SKM-1 (cell line): ENCODE measurements around the gene KRT13.

Source experiments
- DNase-seq: peaks from one replicate; lab custom pipeline; 2025; ENCODE audit not compliant: unreplicated experiment; lab: John Stamatoyannopoulos, UW

KRT13 gene

GRCh38 chr17:41537990-41538389 is 32.6 kb upstream of the KRT13 start:
- no peak for DNase-seq

DNA sequence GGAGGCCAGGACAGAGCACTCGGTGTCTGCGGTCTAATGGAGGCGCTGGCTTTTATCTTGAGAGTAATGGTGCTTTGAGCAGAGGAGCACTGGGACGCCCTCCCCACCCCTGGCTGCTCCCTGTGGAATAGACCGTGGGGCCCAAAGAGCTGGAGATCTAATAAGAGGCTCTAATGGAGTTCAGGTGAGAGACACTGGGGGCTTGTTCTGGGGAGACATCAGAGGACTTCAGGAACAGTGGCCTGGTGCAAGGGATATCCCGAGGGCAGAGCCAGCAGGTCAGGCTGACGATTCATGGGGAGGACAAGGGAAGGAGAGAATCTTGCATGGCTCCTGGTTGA is 32.2 kb upstream of the KRT13 start:
- no peak for DNase-seq

DNA sequence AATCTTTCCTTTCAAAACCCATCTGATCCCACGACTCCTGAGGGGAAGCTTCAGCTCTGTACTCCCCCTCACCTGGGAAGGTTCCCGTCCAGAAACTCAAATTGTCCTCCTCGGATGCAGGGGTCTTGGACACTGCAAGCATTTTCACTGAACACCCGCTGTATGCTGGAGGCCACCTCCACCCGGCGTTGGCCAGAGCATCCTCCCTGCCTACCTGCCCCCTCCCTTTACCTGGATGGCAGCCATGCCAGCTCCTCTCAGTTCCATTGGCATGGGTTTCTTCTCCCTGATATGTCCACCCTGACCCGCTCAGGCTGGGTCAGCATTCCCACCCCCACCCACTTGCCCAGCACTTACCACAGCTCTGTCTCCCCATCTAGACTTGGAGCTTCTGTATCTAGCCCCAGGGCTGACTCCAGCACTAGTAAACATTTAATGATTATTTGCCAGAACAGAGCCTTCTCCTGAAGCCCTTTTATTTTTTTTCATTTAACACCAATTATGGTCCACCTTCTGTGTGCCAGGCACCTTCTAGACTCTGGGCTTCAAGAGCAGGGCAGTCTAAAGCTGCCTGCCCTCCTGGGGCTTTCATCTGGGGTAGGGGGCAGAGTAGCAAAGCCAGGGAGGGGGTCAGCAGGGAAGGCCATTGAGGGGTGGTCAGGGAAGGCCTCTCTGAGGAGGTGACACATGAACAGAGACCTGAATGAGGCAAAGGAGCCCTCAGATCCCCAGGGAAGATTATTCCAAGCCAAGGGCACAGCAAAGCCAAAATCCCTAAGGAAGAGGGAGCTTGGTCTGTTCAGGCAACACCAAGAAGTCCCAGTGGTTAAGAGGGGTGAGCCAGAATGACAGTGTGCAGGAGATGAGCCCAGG is 31.6 kb upstream of the KRT13 start:
- no peak for DNase-seq

- no peak for DNase-seq
These were observed 30.5 kb upstream of the KRT13 start for GRCh38 chr17:41535764-41536481.

DNA sequence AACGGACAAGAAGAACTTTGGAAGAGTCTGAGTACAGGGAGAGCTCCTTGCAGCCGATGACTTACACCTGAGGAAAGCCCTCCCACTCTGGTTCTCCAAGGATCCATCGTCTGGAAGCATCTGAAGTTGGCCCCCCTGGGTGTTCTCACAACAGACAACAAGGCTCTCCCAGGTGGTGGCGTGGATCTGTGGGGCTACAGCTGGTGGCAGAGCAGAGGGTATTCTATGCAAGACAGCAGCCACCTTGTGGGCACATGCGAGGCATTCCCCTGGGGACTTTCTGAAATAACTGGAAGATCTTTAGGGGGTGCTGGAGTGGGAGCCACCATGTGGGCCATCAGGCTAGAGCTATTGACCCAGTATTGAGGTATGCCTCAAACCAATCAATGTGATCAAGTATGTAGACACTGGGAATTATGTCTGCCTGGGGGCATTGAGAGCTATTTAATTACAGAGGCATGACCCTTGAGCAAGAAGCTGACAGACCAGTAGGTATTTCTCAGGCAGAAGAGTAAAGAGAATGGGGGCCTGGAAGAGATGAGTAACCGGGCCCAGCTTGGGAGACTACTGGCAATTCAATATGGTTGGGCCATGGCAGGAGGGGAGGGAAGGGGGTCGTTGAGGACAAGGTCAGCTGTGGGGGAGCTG is 29.6 kb upstream of the KRT13 start:
- DNase-seq = no peak

DNA sequence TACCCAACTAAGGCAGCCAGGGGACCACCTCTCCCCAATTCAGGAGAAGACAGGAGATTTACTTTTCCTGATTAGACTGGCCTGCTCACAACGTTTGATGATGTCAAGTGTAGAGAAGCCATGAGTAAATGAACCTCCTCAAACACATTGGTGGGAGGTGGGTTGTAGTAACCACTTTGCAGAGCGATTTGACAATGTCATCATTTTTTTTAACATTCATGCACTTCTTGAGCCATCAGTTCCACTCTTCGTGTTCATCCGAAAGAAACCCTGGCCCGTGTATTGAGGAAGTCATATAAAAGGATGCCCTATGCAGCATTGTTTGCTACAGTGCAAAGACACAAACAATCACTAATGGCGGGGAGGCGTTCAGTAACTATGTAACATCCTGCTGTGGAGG is 28.2 kb upstream of the KRT13 start:
- no peak for DNase-seq

- DNase-seq = no peak
These were observed 27.6 kb upstream of the KRT13 start for GRCh38 chr17:41532947-41533570.

- DNase-seq = no peak
These were observed 26.6 kb upstream of the KRT13 start for GRCh38 chr17:41531993-41532392.

- DNase-seq = no peak
These were observed 24.9 kb upstream of the KRT13 start for GRCh38 chr17:41530062-41531048.

GRCh38 chr17:41529491-41529915 is 24.1 kb upstream of the KRT13 start:
- no peak for DNase-seq

DNA sequence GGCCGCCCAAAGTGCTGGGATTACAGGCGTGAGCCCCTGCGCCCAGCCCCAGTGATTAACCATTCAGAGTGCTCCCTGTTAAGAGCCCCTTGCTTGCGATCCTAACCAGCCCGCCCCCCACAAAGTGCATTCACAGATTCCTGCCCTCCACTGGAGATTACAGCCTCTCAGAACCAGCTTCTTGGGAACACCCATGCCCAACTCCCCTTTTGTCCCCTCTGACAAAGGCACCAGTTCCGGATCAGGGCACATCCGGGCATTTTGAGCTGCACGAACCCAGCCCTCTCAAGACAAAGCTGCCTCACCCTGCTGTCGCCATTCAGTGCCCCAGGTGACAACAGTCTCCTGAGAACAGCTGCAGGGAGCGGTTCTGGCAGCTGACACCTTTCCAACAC is 23.5 kb upstream of the KRT13 start:
- no peak for DNase-seq

- no peak for DNase-seq
These were observed 21.9 kb upstream of the KRT13 start for GRCh38 chr17:41527063-41528023.

DNA sequence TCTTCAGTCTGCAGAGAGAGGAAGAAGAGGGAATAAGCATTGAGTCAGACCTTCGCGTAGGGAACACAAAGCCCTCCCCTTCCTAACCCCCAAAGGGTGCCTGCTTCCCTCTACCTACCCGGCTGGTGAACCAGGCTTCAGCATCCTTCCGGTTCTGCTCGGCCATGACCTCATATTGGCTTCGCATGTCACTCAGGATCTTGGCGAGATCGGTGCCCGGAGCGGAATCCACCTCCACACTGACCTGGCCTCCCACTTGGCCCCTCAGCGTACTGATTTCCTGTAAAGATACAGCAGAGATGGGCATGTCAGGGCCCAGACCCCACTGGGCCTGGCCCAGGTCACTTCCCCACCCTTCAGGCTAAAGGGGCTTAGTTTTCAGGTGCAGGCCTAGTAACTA is 18.8 kb upstream of the KRT13 start:
- no peak for DNase-seq

DNA sequence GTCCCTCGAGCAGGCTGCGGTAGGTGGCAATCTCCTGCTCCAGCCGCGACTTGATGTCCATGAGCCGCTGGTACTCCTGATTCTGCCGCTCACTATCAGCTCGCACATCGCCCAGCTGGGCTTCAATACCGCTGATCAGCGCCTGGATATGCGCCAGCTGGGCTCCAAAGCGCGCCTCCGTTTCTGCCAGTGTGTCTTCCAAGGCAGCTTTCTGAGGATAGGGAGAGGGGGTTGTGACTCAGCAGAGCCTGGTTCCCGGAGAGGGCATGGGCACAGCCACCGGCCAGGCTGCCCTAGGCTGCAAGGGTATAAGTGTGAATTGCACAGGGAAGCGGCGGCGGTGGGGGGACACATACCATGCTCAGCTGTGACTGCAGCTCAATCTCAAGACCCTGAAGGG is 18.4 kb upstream of the KRT13 start:
- no peak for DNase-seq

- DNase-seq = no peak
These were observed 17.8 kb upstream of the KRT13 start for GRCh38 chr17:41523225-41523593.

- DNase-seq = no peak
These were observed 17.2 kb upstream of the KRT13 start for GRCh38 chr17:41522301-41523224.

GRCh38 chr17:41521574-41522261 is 16.3 kb upstream of the KRT13 start:
- no peak for DNase-seq
